Measurements from ENCODE around the gene GPHN.

Gene GPHN

DNA sequence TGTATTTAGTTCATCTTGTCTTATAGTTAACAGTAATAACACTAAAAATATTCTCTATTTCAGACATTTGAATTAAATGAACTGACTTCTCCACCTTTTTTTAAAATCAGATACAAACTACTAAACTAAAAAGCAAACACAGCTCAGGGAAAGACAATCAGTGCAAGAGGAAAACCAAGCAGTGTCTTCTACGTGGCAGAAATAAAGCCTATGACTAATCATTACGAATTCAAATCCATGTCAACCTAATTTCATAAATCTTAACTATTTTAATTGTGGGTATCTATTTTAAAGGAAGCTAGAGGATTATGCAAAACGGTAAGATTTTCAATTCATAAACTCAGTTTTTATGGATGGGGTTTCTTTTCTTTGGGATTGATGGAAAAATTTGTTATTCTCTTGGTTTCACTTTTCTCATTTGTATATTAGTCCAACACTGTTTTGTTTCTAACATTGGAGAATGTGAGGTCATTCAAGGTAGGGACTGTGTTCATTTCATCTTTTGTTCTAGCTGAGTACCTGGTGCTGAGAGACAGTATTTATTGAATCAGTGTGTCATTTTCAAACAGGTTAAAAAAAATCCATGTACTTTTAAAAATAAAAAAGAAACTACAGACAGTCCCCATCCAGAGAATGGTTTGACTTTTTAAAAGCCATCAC lies 720.5 kb downstream of the GPHN start:
- TF ChIP-seq, protein P1, sequence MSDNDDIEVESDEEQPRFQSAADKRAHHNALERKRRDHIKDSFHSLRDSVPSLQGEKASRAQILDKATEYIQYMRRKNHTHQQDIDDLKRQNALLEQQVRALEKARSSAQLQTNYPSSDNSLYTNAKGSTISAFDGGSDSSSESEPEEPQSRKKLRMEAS (IDR thresholded peaks at IDR 0.05; ENCODE audit: low read depth, low read length): no peak
- TF ChIP-seq, protein P2, sequence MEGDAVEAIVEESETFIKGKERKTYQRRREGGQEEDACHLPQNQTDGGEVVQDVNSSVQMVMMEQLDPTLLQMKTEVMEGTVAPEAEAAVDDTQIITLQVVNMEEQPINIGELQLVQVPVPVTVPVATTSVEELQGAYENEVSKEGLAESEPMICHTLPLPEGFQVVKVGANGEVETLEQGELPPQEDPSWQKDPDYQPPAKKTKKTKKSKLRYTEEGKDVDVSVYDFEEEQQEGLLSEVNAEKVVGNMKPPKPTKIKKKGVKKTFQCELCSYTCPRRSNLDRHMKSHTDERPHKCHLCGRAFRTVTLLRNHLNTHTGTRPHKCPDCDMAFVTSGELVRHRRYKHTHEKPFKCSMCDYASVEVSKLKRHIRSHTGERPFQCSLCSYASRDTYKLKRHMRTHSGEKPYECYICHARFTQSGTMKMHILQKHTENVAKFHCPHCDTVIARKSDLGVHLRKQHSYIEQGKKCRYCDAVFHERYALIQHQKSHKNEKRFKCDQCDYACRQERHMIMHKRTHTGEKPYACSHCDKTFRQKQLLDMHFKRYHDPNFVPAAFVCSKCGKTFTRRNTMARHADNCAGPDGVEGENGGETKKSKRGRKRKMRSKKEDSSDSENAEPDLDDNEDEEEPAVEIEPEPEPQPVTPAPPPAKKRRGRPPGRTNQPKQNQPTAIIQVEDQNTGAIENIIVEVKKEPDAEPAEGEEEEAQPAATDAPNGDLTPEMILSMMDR (IDR thresholded peaks at IDR 0.05; ENCODE audit: low read depth, low read length): no peak
- TF ChIP-seq POLR2A (IDR thresholded peaks at IDR 0.05; ENCODE audit: extremely low read depth, insufficient read length): no peak
- TF ChIP-seq MYC (IDR thresholded peaks at IDR 0.05; ENCODE audit: low read depth, low read length): no peak
- no peak for DNase-seq (ENCODE audit: low read depth)
- H3K4me3 ChIP-seq (ENCODE audit: low read depth, low read length): no peak overlapping the region
